ENCODE data around the gene SKA2. TPM values are rescaled to one million over a fixed set of nuclear protein-coding genes. Genes with fewer than 3 reads are reported as not detected.
A peak's percentile ranks its signal among the peaks of the same experiment; 100 is the strongest.

The SKA2 gene
- polyA plus RNA-seq, 1 donor = 34.8 TPM

GRCh38 chr17:59129814-59130213, 25.2 kb downstream of the SKA2 start:
- DNase-seq = no peak
- Histone ChIP-seq H3K36me3 (ENCODE audit: control insufficient read depth, insufficient read depth, low read length) (no peaks in the 10 kb centered on the region), H3K4me3 (ENCODE audit: low read length) (no peak overlapping the region), H3K27ac (ENCODE audit: low read length) (no peak overlapping the region), H3K4me1 (ENCODE audit: control insufficient read depth, insufficient read depth, low read length) (no peaks in the 10 kb centered on the region), H3K27me3 (ENCODE audit: control insufficient read depth, insufficient read depth, low read length) (no peaks in the 10 kb centered on the region), H3K9me3 (ENCODE audit: control insufficient read depth, low read depth, low read length) (no peaks in the 10 kb centered on the region)
- 100% methylated on average over 1 of the region's 2 CpGs for WGBS (ENCODE audit: insufficient coverage, low lambda C conversion rate)

GRCh38 chr17:59126809-59127417, 28.1 kb downstream of the SKA2 start:
- no peaks in the 10 kb centered on the region for H3K4me1 ChIP-seq (ENCODE audit: control insufficient read depth, insufficient read depth, low read length)
- peaks cover 3% of the 10 kb centered on the region for H3K36me3 ChIP-seq (ENCODE audit: control insufficient read depth, insufficient read depth, low read length)
- no peak overlapping the region for H3K4me3 ChIP-seq (ENCODE audit: low read length)
- H3K27me3 ChIP-seq (ENCODE audit: control insufficient read depth, insufficient read depth, low read length) = no peaks in the 10 kb centered on the region
- no peak overlapping the region for H3K27ac ChIP-seq (ENCODE audit: low read length)
- H3K9me3 ChIP-seq (ENCODE audit: control insufficient read depth, low read depth, low read length) = no peaks in the 10 kb centered on the region
- DNase-seq = no peak
- WGBS (ENCODE audit: insufficient coverage, low lambda C conversion rate) = 100% methylated on average over 1 of the region's 3 CpGs

GRCh38 chr17:59124665-59125064, 30.3 kb downstream of the SKA2 start:
- no peak for DNase-seq
- H3K4me3 ChIP-seq (ENCODE audit: low read length) = no peak overlapping the region
- H3K9me3 ChIP-seq (ENCODE audit: control insufficient read depth, low read depth, low read length) = no peaks in the 10 kb centered on the region
- no peaks in the 10 kb centered on the region for H3K27me3 ChIP-seq (ENCODE audit: control insufficient read depth, insufficient read depth, low read length)
- H3K27ac ChIP-seq (ENCODE audit: low read length) = no peak overlapping the region
- no peaks in the 10 kb centered on the region for H3K4me1 ChIP-seq (ENCODE audit: control insufficient read depth, insufficient read depth, low read length)
- peaks cover 3% of the 10 kb centered on the region for H3K36me3 ChIP-seq (ENCODE audit: control insufficient read depth, insufficient read depth, low read length)
- WGBS (ENCODE audit: insufficient coverage, low lambda C conversion rate) = no CpG with 5 or more reads among the region's 6 CpGs

- no peaks in the 10 kb centered on the region for H3K4me1 ChIP-seq (ENCODE audit: control insufficient read depth, insufficient read depth, low read length)
- no peaks in the 10 kb centered on the region for H3K9me3 ChIP-seq (ENCODE audit: control insufficient read depth, low read depth, low read length)
- peaks cover 5% of the 10 kb centered on the region for H3K36me3 ChIP-seq (ENCODE audit: control insufficient read depth, insufficient read depth, low read length)
- DNase-seq = no peak
- H3K4me3 ChIP-seq (ENCODE audit: low read length) = no peak overlapping the region
- WGBS (ENCODE audit: insufficient coverage, low lambda C conversion rate) = 100% methylated on average over 1 of the region's 9 CpGs
- H3K27ac ChIP-seq (ENCODE audit: low read length) = no peak overlapping the region
- H3K27me3 ChIP-seq (ENCODE audit: control insufficient read depth, insufficient read depth, low read length) = no peaks in the 10 kb centered on the region
Observed at GRCh38 chr17:59121901-59122480, 33.0 kb downstream of the SKA2 start.

- H3K27me3 ChIP-seq (ENCODE audit: control insufficient read depth, insufficient read depth, low read length) = no peaks in the 10 kb centered on the region
- H3K4me3 ChIP-seq (ENCODE audit: low read length) = no peak overlapping the region
- H3K27ac ChIP-seq (ENCODE audit: low read length) = no peak overlapping the region
- WGBS (ENCODE audit: insufficient coverage, low lambda C conversion rate) = 100% methylated on average over 6 of the region's 9 CpGs
- no peaks in the 10 kb centered on the region for H3K9me3 ChIP-seq (ENCODE audit: control insufficient read depth, low read depth, low read length)
- DNase-seq = no peak
- peaks cover 2% of the 10 kb centered on the region for H3K36me3 ChIP-seq (ENCODE audit: control insufficient read depth, insufficient read depth, low read length)
- H3K4me1 ChIP-seq (ENCODE audit: control insufficient read depth, insufficient read depth, low read length) = no peaks in the 10 kb centered on the region
Observed at GRCh38 chr17:59115474-59115873, 39.5 kb downstream of the SKA2 start.

- no peak for DNase-seq
- Histone ChIP-seq H3K36me3 (ENCODE audit: control insufficient read depth, insufficient read depth, low read length) (no peaks in the 10 kb centered on the region), H3K4me3 (ENCODE audit: low read length) (no peak overlapping the region), H3K9me3 (ENCODE audit: control insufficient read depth, low read depth, low read length) (no peaks in the 10 kb centered on the region), H3K4me1 (ENCODE audit: control insufficient read depth, insufficient read depth, low read length) (no peaks in the 10 kb centered on the region), H3K27ac (ENCODE audit: low read length) (no peak overlapping the region), H3K27me3 (ENCODE audit: control insufficient read depth, insufficient read depth, low read length) (no peaks in the 10 kb centered on the region)
- 81% methylated on average over 3 of the region's 3 CpGs for WGBS (ENCODE audit: insufficient coverage, low lambda C conversion rate)
Observed at GRCh38 chr17:59111539-59111938, 43.4 kb downstream of the SKA2 start.

- Histone ChIP-seq H3K27me3 (ENCODE audit: control insufficient read depth, insufficient read depth, low read length) (no peaks in the 10 kb centered on the region), H3K4me1 (ENCODE audit: control insufficient read depth, insufficient read depth, low read length) (no peaks in the 10 kb centered on the region), H3K9me3 (ENCODE audit: control insufficient read depth, low read depth, low read length) (no peaks in the 10 kb centered on the region), H3K36me3 (ENCODE audit: control insufficient read depth, insufficient read depth, low read length) (no peaks in the 10 kb centered on the region), H3K4me3 (ENCODE audit: low read length) (no peak overlapping the region), H3K27ac (ENCODE audit: low read length) (no peak overlapping the region)
- no peak for DNase-seq
Observed at GRCh38 chr17:59110973-59111372, 44.0 kb downstream of the SKA2 start.

- DNase-seq = no peak
- no peaks in the 10 kb centered on the region for H3K9me3 ChIP-seq (ENCODE audit: control insufficient read depth, low read depth, low read length)
- H3K4me1 ChIP-seq (ENCODE audit: control insufficient read depth, insufficient read depth, low read length) = no peaks in the 10 kb centered on the region
- no peak overlapping the region for H3K27ac ChIP-seq (ENCODE audit: low read length)
- no peaks in the 10 kb centered on the region for H3K36me3 ChIP-seq (ENCODE audit: control insufficient read depth, insufficient read depth, low read length)
- H3K27me3 ChIP-seq (ENCODE audit: control insufficient read depth, insufficient read depth, low read length) = no peaks in the 10 kb centered on the region
- no peak overlapping the region for H3K4me3 ChIP-seq (ENCODE audit: low read length)
- no CpG with 5 or more reads among the region's 7 CpGs for WGBS (ENCODE audit: insufficient coverage, low lambda C conversion rate)
Observed at GRCh38 chr17:59108400-59109102, 46.4 kb downstream of the SKA2 start.

GRCh38 chr17:59107306-59107670, 47.7 kb downstream of the SKA2 start:
- Histone ChIP-seq H3K27me3 (ENCODE audit: control insufficient read depth, insufficient read depth, low read length) (no peaks in the 10 kb centered on the region), H3K27ac (ENCODE audit: low read length) (peak overlapping the region; percentile 86), H3K9me3 (ENCODE audit: control insufficient read depth, low read depth, low read length) (no peaks in the 10 kb centered on the region), H3K36me3 (ENCODE audit: control insufficient read depth, insufficient read depth, low read length) (no peaks in the 10 kb centered on the region), H3K4me3 (ENCODE audit: low read length) (peak overlapping the region; percentile 91), H3K4me1 (ENCODE audit: control insufficient read depth, insufficient read depth, low read length) (no peaks in the 10 kb centered on the region)
- 10% methylated on average over 3 of the region's 10 CpGs for WGBS (ENCODE audit: insufficient coverage, low lambda C conversion rate)
- DNase-seq = peak in 1 of 2 donors; percentile 5

- Histone ChIP-seq H3K9me3 (ENCODE audit: control insufficient read depth, low read depth, low read length) (no peaks in the 10 kb centered on the region), H3K36me3 (ENCODE audit: control insufficient read depth, insufficient read depth, low read length) (no peaks in the 10 kb centered on the region), H3K27ac (ENCODE audit: low read length) (peak within 1 kb of the TSS; percentile 86), H3K27me3 (ENCODE audit: control insufficient read depth, insufficient read depth, low read length) (no peaks in the 10 kb centered on the region), H3K4me1 (ENCODE audit: control insufficient read depth, insufficient read depth, low read length) (no peaks in the 10 kb centered on the region), H3K4me3 (ENCODE audit: low read length) (peak within 1 kb of the TSS; percentile 91)
- peak; percentile 99 to 100 for DNase-seq
- WGBS (ENCODE audit: insufficient coverage, low lambda C conversion rate) = no CpG with 5 or more reads among the region's 89 CpGs
Observed at GRCh38 chr17:59106463-59107305, 48.3 kb downstream of the SKA2 start, which contains the start of gene TRIM37. Gene TRIM37 (minus strand): TSS chr17:59106880. CDS start chr17:59106461, 419 bp downstream.

Data from large intestine (tissue), 3 donors.